Lower leg skin (tissue), 4 donors: ENCODE data around the gene TP53. TPM values are rescaled to one million over a fixed set of nuclear protein-coding genes. Genes with fewer than 3 reads are reported as not detected.

Source experiments
- DNase-seq, 2 donors: peaks; one replicate each; pipeline ENCODE4 v3.0.0-alpha.2; 2019; ENCODE audit warnings: low spot score in 2 of 2
- H3K4me3 ChIP-seq: fragments of 200-600 bp; sonication (generic); 2 replicates; pipeline ENCODE4 v1.5.1; 2017; ENCODE audit warnings: mild to moderate bottlenecking, low read depth; ENCODE audit not compliant: poor library complexity, severe bottlenecking
- CTCF ChIP-seq, 3 donors: fragments of 450-650 bp; IDR thresholded peaks; one replicate each; pipeline ENCODE4 v1.5.1; 2016; ENCODE audit warnings: antibody characterized with exemption in 3 of 3, mild to moderate bottlenecking in 3 of 3, moderate library complexity in 2 of 3
- POLR2A ChIP-seq, 2 donors: fragments of 450-650 bp; IDR thresholded peaks; one replicate each; pipeline ENCODE4 v1.6.1; 2016 to 2017; ENCODE audit warnings: antibody characterized with exemption in 2 of 2, mild to moderate bottlenecking in 1 of 2, moderate library complexity in 1 of 2
- WGBS, 2 donors: methylation state at CpG; one replicate each; pipeline ENCODE4 v1.1.5; 2018; 5-methylcytosine and 5-hydroxymethylcytosine counted together
- intact Hi-C: fragments of 100-400 bp; cut with DNase I; formaldehyde crosslinking; loops from one replicate; pipeline ENCODE4 v1.15.0; 2023; ENCODE audit warnings: low total_unique reads
- total RNA-seq, 4 donors: library from RNA; depleted of rRNA; stranded (reverse); fragments of >200 nt; gene quantifications; one replicate each; pipeline ENCODE4 v1.1.0, GENCODE V29; 2016

The TP53 gene
- total RNA-seq, 4 donors from 2014 or later, result 42.8 to 57.3 (median 50.8) TPM

- TF ChIP-seq POLR2A (IDR thresholded peaks at IDR 0.05) (peak in 1 of 2 donors; percentile 11), CTCF (IDR thresholded peaks at IDR 0.05) (no peak)
- peak overlapping the region; percentile 88 for H3K4me3 ChIP-seq
- intact Hi-C loops, result no loop called here
- peak; percentile 92 to 99 for DNase-seq
- WGBS, 2 donors, result 2 to 3% methylated on average over 44 of the region's 44 CpGs
These were observed 1.6 kb downstream of the TP53 start for GRCh38 chr17:7685533-7686221.

GRCh38 chr17:7684851-7685532, 2.3 kb downstream of the TP53 start:
- peak overlapping the region; percentile 15 for H3K4me3 ChIP-seq
- no peak for DNase-seq
- no peak for TF ChIP-seq CTCF (IDR thresholded peaks at IDR 0.05)
- 49 to 51% methylated on average over 15 of the region's 15 CpGs for WGBS, 2 donors
- intact Hi-C loops, result no loop called here

- TF ChIP-seq POLR2A (IDR thresholded peaks at IDR 0.05) (no peak), CTCF (IDR thresholded peaks at IDR 0.05) (no peak)
- no peak for DNase-seq
- H3K4me3 ChIP-seq, result no peak overlapping the region
- intact Hi-C loops, result no loop called here
- 78 to 87% methylated on average over 10 of the region's 10 CpGs for WGBS, 2 donors
These were observed 9.8 kb downstream of the TP53 start for GRCh38 chr17:7677388-7678067.

GRCh38 chr17:7676533-7676932, 10.8 kb downstream of the TP53 start:
- H3K4me3 ChIP-seq, result no peak overlapping the region
- WGBS, 2 donors, result 88 to 95% methylated on average over 4 to 5 of the region's 5 CpGs
- TF ChIP-seq POLR2A (IDR thresholded peaks at IDR 0.05) (no peak), CTCF (IDR thresholded peaks at IDR 0.05) (no peak)
- DNase-seq, result no peak
- intact Hi-C loops, result no loop called here

DNA sequence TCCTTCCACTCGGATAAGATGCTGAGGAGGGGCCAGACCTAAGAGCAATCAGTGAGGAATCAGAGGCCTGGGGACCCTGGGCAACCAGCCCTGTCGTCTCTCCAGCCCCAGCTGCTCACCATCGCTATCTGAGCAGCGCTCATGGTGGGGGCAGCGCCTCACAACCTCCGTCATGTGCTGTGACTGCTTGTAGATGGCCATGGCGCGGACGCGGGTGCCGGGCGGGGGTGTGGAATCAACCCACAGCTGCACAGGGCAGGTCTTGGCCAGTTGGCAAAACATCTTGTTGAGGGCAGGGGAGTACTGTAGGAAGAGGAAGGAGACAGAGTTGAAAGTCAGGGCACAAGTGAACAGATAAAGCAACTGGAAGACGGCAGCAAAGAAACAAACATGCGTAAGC, 12.4 kb downstream of the TP53 start:
- no peak overlapping the region for H3K4me3 ChIP-seq
- no peak for TF ChIP-seq POLR2A (IDR thresholded peaks at IDR 0.05)
- no peak for TF ChIP-seq CTCF (IDR thresholded peaks at IDR 0.05)
- DNase-seq, result no peak
- intact Hi-C loops, result no loop called here
- WGBS, 2 donors, result 91% methylated on average over 12 to 14 of the region's 14 CpGs
